HCT116 (cell line): Measurements from ENCODE around the gene EML4. TPM values are rescaled to one million over a fixed set of nuclear protein-coding genes. Genes with fewer than 3 reads are reported as not detected.

Experiments used
- ATAC-seq: fragments of 200-7000 bp; cut with Tn5 transposase; 2 replicates; pipeline ENCODE4 v1.9.1; 2020; ENCODE audit warnings: mild to moderate bottlenecking, moderate library complexity
- BruUV-seq: library from RNA; stranded (reverse); fragments of 400-500 nt; replicated peaks from 2 replicates; lab custom pipeline; 2021; lab: Mats Ljungman, UMichigan
- CTCF ChIA-PET: fragments of 300-600 bp; sonication (Branson Sonifier 250); formaldehyde crosslinking; loops from one replicate; lab custom pipeline; 2021; ENCODE audit warnings: antibody characterized with exemption; lab: Charles Lee
- POLR2A ChIA-PET: fragments of 300-600, 350-600 bp; sonication (Branson Sonifier 250); formaldehyde crosslinking; loops from one replicate; lab custom pipeline; 2021; ENCODE audit warnings: antibody characterized with exemption; lab: Charles Lee
- RAD21 ChIA-PET, 2 experiments: fragments of 300-600 bp; sonication (Branson Sonifier 250); formaldehyde crosslinking; loops; one replicate each; lab custom pipeline; 2023; ENCODE audit warnings: low total read pairs in 2 of 2; ENCODE audit not compliant: uncharacterized antibody in 2 of 2, unreplicated experiment in 2 of 2, low non-redundant PET in 1 of 2; lab: Charles Lee
- DNase-seq: peaks from one replicate; pipeline ENCODE4 v3.0.0-alpha.2; 2010; ENCODE audit warnings: low read depth, low spot score
- H2AFZ ChIP-seq: fragments of 200-600 bp; shearing (Covaris generic), sonication (generic); 2 replicates; pipeline ENCODE4 v1.6.1; 2017; ENCODE audit warnings: low read depth, mixed run types, mixed read lengths, antibody characterized with exemption, low read length; ENCODE audit not compliant: poor library complexity, severe bottlenecking
- H3K27ac ChIP-seq: 2 replicates; pipeline ENCODE4 v1.5.1; 2012; ENCODE audit warnings: low read depth, low read length
- H3K27me3 ChIP-seq: fragments of 200-600 bp; sonication (generic); 2 replicates; pipeline ENCODE4 v1.6.1; 2016; ENCODE audit warnings: mixed run types, low read length, mixed read lengths; ENCODE audit not compliant: insufficient read depth
- H3K36me3 ChIP-seq, 2 experiments: fragments of 200-500 bp in 1 of 2; fragments of 200-600 bp in 1 of 2; sonication (Bioruptor generic) in 1 of 2; sonication (generic) in 1 of 2; 2 replicates each; pipeline versions ENCODE4 v1.5.1 to v1.6.1; 2014 to 2016; ENCODE audit warnings: low read length in 2 of 2, inconsistent platforms in 1 of 2, mixed read lengths in 1 of 2, mixed run types in 1 of 2; ENCODE audit not compliant: insufficient read depth in 2 of 2, control insufficient read depth in 1 of 2
- H3K4me1 ChIP-seq, 2 experiments: fragments of 200-600 bp in 1 of 2; sonication (generic) in 1 of 2; 2 replicates each; pipeline versions ENCODE4 v1.5.1 to v1.6.1; 2012 to 2017; ENCODE audit warnings: low read length in 2 of 2, inconsistent platforms in 1 of 2, mild to moderate bottlenecking in 1 of 2, mixed read lengths in 1 of 2, mixed run types in 1 of 2, moderate library complexity in 1 of 2; ENCODE audit not compliant: insufficient read depth in 2 of 2, control insufficient read depth in 1 of 2
- H3K4me2 ChIP-seq: fragments of 200-600 bp; sonication (generic); 2 replicates; pipeline ENCODE4 v1.6.1; 2017; ENCODE audit warnings: mixed run types, low read length, mixed read lengths
- H3K4me3 ChIP-seq, 2 experiments: fragments of 200-600 bp in 1 of 2; sonication (generic) in 1 of 2; replicated peaks in 1 of 2; 2 replicates each; pipeline ENCODE4 v1.5.1; 2011 to 2016; ENCODE audit warnings: low read length in 2 of 2, control low read depth in 1 of 2, low read depth in 1 of 2, mild to moderate bottlenecking in 1 of 2, mixed read lengths in 1 of 2, mixed run types in 1 of 2
- H3K79me2 ChIP-seq: fragments of 200-600 bp; sonication (generic); 2 replicates; pipeline ENCODE4 v1.6.1; 2017; ENCODE audit warnings: mild to moderate bottlenecking, mixed run types, low read length, moderate library complexity, mixed read lengths; ENCODE audit not compliant: insufficient read depth
- H3K9ac ChIP-seq: fragments of 200-600 bp; sonication (generic); 2 replicates; pipeline ENCODE4 v1.6.1; 2016; ENCODE audit warnings: low read length, mixed read lengths
- H3K9me2 ChIP-seq: fragments of 200-600 bp; sonication (generic), shearing (Covaris generic); 2 replicates; pipeline ENCODE4 v1.6.1; 2017; ENCODE audit warnings: mixed run types, mild to moderate bottlenecking, moderate library complexity; ENCODE audit not compliant: insufficient read depth
- H3K9me3 ChIP-seq, 2 experiments: fragments of 200-500 bp in 1 of 2; fragments of 200-600 bp in 1 of 2; sonication (Bioruptor generic) in 1 of 2; sonication (generic) in 1 of 2; 2 replicates each; pipeline ENCODE4 v1.6.1; 2014 to 2017; ENCODE audit warnings: low read length in 2 of 2, mixed read lengths in 2 of 2, inconsistent platforms in 1 of 2, low read depth in 1 of 2, mild to moderate bottlenecking in 1 of 2, mixed run types in 1 of 2, moderate library complexity in 1 of 2; ENCODE audit not compliant: control insufficient read depth in 1 of 2, insufficient read depth in 1 of 2
- H4K20me1 ChIP-seq: fragments of 200-600 bp; sonication (generic), shearing (Covaris generic); 2 replicates; pipeline ENCODE4 v1.6.1; 2017; ENCODE audit warnings: mixed run types, mild to moderate bottlenecking, moderate library complexity; ENCODE audit not compliant: insufficient read depth
- ELF1 ChIP-seq: IDR thresholded peaks from 2 replicates; pipeline ENCODE4 v1.6.1; 2012; ENCODE audit warnings: low read depth, borderline replicate concordance
- SRF ChIP-seq: IDR thresholded peaks from 2 replicates; pipeline ENCODE4 v1.6.1; 2012; ENCODE audit warnings: low read depth
- YY1 ChIP-seq: IDR thresholded peaks from 2 replicates; pipeline ENCODE4 v1.6.1; 2011; ENCODE audit warnings: low read length, low read depth, moderate library complexity, mild to moderate bottlenecking; ENCODE audit not compliant: insufficient replicate concordance; ENCODE audit errors: extremely low read depth
- intact Hi-C: fragments of 100-400 bp; cut with micrococcal nuclease; formaldehyde crosslinking; loops from 2 replicates; pipeline ENCODE4 v1.10.0; 2022
- total RNA-seq: library from RNA; stranded (reverse); gene quantifications from one replicate; pipeline ENCODE4 v1.2.1, GENCODE V29; 2021; ENCODE audit not compliant: unreplicated experiment
- TF ChIP-seq, protein P1 (sequence below): IDR thresholded peaks from 2 replicates; pipeline ENCODE4 v1.6.1; 2012; ENCODE audit warnings: low read depth
- TF ChIP-seq, protein P2 (sequence below): IDR thresholded peaks from 2 replicates; pipeline ENCODE4 v1.6.1; 2012

EML4 gene
- total RNA-seq, 1 experiment from 2014 or later = 53.5 TPM

GRCh38 chr2:42199626-42200025, 30.5 kb downstream of the EML4 start:
- Histone ChIP-seq H3K27ac (no peak overlapping the region), H3K9me2 (no peaks in the 10 kb centered on the region), H3K27me3 (no peaks in the 10 kb centered on the region), H3K9me3 (no peaks in the 10 kb centered on the region), H4K20me1 (peaks cover 24% of the 10 kb centered on the region), H3K9ac (no peak overlapping the region), H3K36me3 (no peaks in the 10 kb centered on the region), H3K4me3 (no peak overlapping the region), H3K79me2 (peaks cover 74% of the 10 kb centered on the region), H2AFZ (no peak overlapping the region), H3K4me2 (no peak overlapping the region), H3K4me1 (peaks cover 21 to 24% of the 10 kb centered on the region in 2 experiments)
- ChIA-PET POLR2A (no interaction called here), CTCF (no interaction called here), RAD21 (no interaction called here)
- no peak for ATAC-seq
- TF ChIP-seq ELF1 (no peak), SRF (no peak), YY1 (no peak)
- TF ChIP-seq, protein P1, sequence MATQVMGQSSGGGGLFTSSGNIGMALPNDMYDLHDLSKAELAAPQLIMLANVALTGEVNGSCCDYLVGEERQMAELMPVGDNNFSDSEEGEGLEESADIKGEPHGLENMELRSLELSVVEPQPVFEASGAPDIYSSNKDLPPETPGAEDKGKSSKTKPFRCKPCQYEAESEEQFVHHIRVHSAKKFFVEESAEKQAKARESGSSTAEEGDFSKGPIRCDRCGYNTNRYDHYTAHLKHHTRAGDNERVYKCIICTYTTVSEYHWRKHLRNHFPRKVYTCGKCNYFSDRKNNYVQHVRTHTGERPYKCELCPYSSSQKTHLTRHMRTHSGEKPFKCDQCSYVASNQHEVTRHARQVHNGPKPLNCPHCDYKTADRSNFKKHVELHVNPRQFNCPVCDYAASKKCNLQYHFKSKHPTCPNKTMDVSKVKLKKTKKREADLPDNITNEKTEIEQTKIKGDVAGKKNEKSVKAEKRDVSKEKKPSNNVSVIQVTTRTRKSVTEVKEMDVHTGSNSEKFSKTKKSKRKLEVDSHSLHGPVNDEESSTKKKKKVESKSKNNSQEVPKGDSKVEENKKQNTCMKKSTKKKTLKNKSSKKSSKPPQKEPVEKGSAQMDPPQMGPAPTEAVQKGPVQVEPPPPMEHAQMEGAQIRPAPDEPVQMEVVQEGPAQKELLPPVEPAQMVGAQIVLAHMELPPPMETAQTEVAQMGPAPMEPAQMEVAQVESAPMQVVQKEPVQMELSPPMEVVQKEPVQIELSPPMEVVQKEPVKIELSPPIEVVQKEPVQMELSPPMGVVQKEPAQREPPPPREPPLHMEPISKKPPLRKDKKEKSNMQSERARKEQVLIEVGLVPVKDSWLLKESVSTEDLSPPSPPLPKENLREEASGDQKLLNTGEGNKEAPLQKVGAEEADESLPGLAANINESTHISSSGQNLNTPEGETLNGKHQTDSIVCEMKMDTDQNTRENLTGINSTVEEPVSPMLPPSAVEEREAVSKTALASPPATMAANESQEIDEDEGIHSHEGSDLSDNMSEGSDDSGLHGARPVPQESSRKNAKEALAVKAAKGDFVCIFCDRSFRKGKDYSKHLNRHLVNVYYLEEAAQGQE = no peak
- TF ChIP-seq, protein P2, sequence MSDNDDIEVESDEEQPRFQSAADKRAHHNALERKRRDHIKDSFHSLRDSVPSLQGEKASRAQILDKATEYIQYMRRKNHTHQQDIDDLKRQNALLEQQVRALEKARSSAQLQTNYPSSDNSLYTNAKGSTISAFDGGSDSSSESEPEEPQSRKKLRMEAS = no peak
- no TSS peak for BruUV-seq
- intact Hi-C loops = no loop called here
- no peak for DNase-seq
